Left colon (tissue), 2 donors: ENCODE data around the gene METTL26. TPM values are rescaled to one million over a fixed set of nuclear protein-coding genes. Genes with fewer than 3 reads are reported as not detected.

Experiments used
- ATAC-seq: fragments of 200-7000 bp; cut with Tn5 transposase; one replicate; pipeline ENCODE4 v1.9.1; 2020; ENCODE audit warnings: mild to moderate bottlenecking, moderate library complexity
- DNase-seq, 2 donors: peaks; one replicate each; pipeline ENCODE4 v3.0.0-alpha.2; 2020
- intact Hi-C, 2 donors: fragments of 100-400 bp; cut with DNase I in 1 of 2; cut with micrococcal nuclease in 1 of 2; formaldehyde crosslinking; loops; one replicate each; pipeline versions ENCODE4 v1.11.2 to v1.14.0; 2022; cut with DNase I, micrococcal nuclease
- total RNA-seq, 2 donors: library from RNA; stranded (reverse); fragmentation: NEBNext Ultra II Directional; extraction: Animal tissue kit (Norgen Biotek cat#: 25700); gene quantifications; one replicate each; pipeline ENCODE4 v1.2.1, GENCODE V29; 2021
- donor health status: DM: no; HTN: no; CAD: no.
- donor health status: DM: yes; HTN: yes; CAD: no.

METTL26 gene
- total RNA-seq, 2 donors from 2014 or later = 42.0 to 52.0 TPM

DNA sequence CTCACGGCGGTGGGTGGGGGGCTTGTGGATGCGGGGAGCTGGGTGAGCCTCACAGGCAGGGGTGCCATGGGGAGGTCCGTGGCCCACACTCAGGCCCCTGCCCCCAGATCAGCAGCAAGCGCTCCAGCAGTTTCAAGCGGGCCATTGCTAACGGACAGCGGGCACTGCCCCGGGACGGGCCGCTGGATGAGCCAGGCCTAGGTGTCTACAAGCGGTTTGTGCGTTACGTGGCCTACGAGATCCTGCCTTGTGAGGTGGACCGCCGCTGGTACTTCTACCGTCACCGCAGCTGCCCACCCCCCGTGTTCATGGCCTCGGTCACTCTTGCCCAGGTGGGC, 40.4 kb upstream of the METTL26 start:
- DNase-seq (no peak), ATAC-seq (no peak)

GRCh38 chr16:675884-676564, 39.9 kb upstream of the METTL26 start:
- intact Hi-C loops = no loop called here
- ATAC-seq = peak; percentile 17
- DNase-seq = no peak

More for the DNA sequence above, 40.4 kb upstream of the METTL26 start:
- intact Hi-C loops = no loop called here

GRCh38 chr16:674968-675883, 39.1 kb upstream of the METTL26 start, which contains the start of gene RHBDL1:
Gene RHBDL1 (plus strand): TSS chr16:675671. CDS start chr16:675791, 120 bp downstream.
- intact Hi-C loops = no loop called here
- ATAC-seq (peak; percentile 13), DNase-seq (peak in 1 of 2 donors; percentile 63)

GRCh38 chr16:674214-674881, 38.2 kb upstream of the METTL26 start:
- intact Hi-C loops = no loop called here
- DNase-seq (no peak), ATAC-seq (no peak)

DNA sequence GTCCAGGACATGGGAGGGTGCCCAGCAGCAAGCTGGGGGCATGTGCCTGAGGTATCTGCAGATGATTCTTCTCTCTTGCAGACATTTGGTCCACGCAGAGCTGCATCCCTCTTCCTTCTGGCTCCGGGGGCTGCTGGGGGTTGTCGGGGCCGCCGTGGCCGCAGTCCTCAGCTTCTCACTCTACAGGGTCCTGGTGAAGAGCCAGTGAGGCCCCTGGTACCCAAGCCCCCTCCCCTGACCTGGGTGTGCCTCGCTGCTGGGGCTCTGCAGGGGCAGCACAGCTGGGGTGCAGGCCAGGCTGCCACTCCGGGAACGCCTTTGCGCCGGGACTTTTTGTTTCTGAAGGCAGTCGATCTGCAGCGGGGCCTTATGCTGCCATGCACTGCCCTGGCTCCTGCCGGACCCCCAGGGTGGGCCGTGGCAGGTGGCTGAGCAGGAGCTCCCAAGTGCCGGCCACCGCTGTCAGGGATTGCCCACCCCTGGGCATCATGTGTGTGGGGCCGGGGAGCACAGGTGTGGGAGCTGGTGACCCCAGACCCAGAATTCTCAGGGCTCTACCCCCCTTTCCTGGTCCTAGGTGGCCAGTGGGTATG, 37.4 kb upstream of the METTL26 start:
- DNase-seq = no peak
- intact Hi-C loops = no loop called here
- ATAC-seq = no peak

- intact Hi-C loops = no loop called here
- ATAC-seq (no peak), DNase-seq (no peak)
Measured at GRCh38 chr16:672851-673250, 36.7 kb upstream of the METTL26 start.

- no peak for DNase-seq
- no peak for ATAC-seq
- intact Hi-C loops = no loop called here
Measured at GRCh38 chr16:672371-672770, 36.3 kb upstream of the METTL26 start.

GRCh38 chr16:671353-672131, 35.4 kb upstream of the METTL26 start:
- ATAC-seq (no peak), DNase-seq (no peak)
- intact Hi-C loops = no loop called here

- DNase-seq = no peak
- intact Hi-C loops = no loop called here
- ATAC-seq = no peak
Measured at GRCh38 chr16:670485-671352, 34.6 kb upstream of the METTL26 start.

- intact Hi-C loops = no loop called here
- DNase-seq (no peak), ATAC-seq (no peak)
Measured at GRCh38 chr16:669666-670065, 33.6 kb upstream of the METTL26 start.

DNA sequence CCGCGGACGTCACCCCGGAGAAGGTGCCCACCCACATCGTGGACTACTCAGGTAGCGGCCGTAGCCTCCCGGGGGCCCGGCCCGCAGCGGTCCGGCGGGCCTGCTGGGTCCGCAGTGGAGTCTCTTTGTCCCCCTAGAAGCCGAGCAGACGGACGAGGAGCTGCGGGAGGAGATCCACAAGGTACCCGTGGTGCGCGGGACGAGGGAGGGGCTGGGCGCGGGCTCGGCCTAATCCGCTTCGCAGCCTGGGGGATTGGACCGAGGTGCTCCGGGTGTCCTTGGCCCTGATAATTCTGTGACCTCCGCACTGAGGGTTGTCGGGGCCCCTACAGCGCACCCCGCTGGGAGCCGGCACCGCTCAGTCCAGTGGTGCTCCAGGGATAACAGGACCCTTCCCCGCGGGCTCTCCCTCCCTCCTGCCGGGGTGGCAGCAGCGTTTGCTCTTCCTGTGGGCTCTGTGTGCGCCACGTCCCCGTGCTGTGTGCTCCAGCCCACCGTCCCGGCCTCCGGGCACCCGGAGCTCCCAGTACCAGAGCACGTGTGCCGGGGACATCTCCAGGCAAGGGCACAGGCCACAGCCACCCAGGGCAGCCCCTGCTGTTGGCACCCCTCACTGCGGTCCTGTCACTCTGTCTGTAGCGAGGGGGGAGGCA, 32.5 kb upstream of the METTL26 start:
- ATAC-seq (peak; percentile 30), DNase-seq (no peak)
- intact Hi-C loops = no loop called here

DNA sequence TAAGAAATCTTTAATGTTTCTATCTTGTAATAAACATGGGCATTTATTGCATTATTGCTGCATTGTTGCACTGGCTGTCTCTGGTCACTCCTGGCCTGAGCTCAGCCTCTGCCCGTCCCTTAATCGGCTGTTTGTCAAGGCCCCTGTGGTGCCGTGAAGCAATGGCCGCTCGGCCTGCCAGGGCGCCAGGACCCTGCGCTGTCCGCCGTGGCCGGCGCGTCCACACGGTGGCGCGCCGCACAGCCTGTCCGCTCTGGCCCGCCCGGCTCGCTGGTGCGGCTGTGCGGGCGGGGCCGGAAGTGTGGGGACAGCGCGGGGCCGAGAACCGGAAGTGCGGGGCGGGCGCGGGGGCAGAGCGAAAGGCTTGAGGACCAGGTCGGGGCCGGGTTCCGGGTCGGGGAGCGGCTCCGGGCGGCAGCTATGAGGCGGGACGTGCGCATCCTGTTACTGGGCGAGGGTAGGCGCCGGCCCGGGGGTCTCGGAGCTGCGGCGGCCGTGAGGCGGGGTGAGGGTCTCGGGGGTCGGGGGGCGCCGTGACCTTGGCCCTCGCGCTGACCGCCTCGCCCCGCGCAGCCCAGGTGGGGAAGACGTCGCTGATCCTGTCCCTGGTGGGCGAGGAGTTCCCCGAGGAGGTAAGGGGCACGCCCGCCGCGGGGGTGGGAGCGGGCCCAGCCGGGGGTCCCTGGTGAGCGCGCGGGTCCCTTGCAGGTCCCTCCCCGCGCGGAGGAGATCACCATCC, 31.8 kb upstream of the METTL26 start, which contains the start of gene RHOT2:
Gene RHOT2, plus strand, starts transcription at position 353 of the 739 bp plus-strand sequence. Its CDS starts 68 bp downstream, at position 421.
- intact Hi-C loops = no loop called here
- peak; percentile 92 for ATAC-seq
- peak; percentile 90 to 96 for DNase-seq

DNA sequence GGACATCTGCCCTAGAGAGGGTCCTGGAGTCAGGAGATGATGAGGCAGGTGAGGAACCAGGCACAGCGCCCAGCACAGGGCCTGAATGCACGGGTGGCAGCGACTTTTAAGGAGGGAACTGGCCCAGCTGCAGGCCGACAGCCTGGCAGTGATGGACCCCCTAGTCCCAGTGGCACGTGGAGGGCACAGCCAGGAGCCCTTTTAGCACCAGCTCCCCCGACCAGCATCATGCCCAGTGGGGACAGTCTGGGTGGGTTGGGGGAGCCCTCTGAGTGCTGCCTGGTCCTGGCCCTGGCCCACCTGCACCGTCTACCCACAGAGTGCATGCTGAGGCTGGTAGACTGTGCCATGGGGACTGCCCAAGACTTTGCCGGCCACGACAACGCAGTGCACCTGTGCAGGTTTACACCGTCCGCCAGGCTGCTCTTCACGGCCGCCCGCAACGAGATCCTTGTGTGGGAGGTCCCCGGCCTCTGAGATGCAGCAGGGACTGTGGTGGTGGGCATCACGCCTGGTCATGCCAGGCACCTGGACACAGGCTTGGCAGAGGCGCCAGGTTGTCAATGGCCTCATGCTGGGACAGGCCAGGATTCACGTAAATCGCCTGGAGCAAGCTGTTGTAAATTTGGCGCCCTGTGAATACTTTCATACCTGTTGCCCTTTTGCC, 31.1 kb upstream of the METTL26 start:
- ATAC-seq (no peak), DNase-seq (no peak)
- intact Hi-C loops = no loop called here

DNA sequence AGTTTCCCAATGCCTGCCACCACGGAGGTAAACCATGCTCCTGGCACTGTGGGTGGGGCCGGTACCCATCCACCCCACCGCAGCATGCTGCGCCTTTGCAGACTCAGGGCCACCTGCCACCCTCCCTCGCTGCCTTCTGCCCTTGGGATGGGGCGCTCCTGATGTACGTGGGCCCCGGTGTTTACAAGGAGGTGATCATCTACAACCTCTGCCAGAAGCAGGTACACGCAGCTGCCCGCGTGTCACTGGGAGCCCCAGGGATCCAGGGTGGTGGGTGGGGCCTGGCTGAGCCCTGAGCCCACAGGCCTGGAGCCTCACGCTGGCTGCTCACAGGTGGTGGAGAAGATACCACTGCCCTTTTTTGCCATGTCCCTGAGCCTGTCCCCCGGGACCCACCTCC, 30.5 kb upstream of the METTL26 start:
- no peak for ATAC-seq
- no peak for DNase-seq
- intact Hi-C loops = no loop called here

GRCh38 chr16:662597-662996, 26.5 kb upstream of the METTL26 start:
- intact Hi-C loops = no loop called here
- ATAC-seq = no peak
- DNase-seq = no peak

DNA sequence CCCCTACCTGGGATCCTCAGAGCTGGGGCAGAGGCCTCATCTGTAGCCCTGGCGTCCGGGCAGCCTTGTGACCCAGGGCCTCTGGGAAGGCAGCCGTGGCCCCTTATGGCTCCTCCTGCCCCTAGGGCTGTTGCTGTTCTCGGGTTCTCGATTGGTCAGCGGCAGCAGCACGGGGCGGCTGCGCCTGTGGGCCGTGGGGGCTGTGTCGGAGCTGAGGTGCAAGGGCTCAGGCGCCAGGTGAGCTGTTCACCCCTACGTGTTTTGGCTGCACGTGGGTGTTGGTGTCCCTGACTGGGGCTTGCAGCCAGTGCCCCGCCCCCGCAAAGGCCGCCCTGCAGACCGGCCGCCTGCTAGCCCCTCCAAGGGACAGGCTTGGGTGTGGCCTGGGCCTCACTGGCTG, 26.0 kb upstream of the METTL26 start:
- ATAC-seq = no peak
- no peak for DNase-seq
- intact Hi-C loops = no loop called here
